ENCODE results near the gene RTEL1. TPM values are rescaled to one million over a fixed set of nuclear protein-coding genes. Genes with fewer than 3 reads are reported as not detected.
A peak's percentile ranks its signal among the peaks of the same experiment; 100 is the strongest.

Gene RTEL1
- total and polyA plus RNA-seq, 3 donors from 2014 or later = 34.2 to 84.6 (median 56.8) TPM

DNA sequence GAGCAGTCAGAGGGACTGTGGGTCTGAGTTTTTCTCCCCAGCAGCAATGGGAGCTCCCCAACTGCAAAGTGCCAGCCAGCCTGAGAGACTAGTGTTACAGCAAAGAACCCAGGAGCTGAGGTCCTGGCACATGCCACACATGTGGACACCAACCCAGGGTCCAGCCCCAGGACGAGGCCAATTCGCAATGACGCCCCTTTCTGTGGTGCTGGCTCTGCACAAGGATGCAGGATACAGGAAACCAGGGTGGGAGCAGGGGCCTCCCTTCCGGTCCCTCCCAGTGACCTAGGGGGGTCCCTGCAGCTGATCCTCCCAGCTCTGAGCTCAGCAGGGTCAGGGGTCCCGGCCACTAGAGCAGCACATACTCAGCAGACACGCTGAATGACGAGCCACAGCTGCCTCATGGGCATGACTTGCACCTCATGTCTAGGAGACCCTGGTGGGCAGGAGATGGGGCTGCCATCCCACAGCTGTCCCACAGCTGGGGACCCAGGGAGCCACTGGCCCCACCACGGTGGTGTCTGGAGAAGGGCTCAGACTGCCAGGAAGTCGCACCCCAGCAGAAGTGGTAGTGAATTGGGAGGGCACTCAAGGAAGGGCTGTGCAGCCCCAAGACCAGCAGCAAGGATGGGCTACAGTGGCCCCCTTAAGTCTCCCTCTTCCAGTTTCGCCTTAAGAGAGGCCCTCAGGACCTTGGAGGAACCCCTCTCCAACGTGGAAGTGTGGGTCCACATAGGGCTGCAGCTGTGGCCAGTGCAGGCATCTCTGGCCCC is 46.0 kb downstream of the RTEL1 start:
- Histone ChIP-seq H3K9me3 (no peaks in the 10 kb centered on the region), H3K27me3 (no peaks in the 10 kb centered on the region), H3K36me3 (ENCODE audit: low read depth, missing control alignments) (no peaks in the 10 kb centered on the region), H3K4me3 (no peak overlapping the region), H3K4me1 (peaks cover 29% of the 10 kb centered on the region), H3K27ac (no peak overlapping the region)
- TF ChIP-seq POLR2A (IDR thresholded peaks at IDR 0.05) = no peak
- TF ChIP-seq, protein P1, sequence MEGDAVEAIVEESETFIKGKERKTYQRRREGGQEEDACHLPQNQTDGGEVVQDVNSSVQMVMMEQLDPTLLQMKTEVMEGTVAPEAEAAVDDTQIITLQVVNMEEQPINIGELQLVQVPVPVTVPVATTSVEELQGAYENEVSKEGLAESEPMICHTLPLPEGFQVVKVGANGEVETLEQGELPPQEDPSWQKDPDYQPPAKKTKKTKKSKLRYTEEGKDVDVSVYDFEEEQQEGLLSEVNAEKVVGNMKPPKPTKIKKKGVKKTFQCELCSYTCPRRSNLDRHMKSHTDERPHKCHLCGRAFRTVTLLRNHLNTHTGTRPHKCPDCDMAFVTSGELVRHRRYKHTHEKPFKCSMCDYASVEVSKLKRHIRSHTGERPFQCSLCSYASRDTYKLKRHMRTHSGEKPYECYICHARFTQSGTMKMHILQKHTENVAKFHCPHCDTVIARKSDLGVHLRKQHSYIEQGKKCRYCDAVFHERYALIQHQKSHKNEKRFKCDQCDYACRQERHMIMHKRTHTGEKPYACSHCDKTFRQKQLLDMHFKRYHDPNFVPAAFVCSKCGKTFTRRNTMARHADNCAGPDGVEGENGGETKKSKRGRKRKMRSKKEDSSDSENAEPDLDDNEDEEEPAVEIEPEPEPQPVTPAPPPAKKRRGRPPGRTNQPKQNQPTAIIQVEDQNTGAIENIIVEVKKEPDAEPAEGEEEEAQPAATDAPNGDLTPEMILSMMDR (IDR thresholded peaks at IDR 0.05) = no peak
- intact Hi-C loops (cut with DNase I; ENCODE audit: low total_unique reads) = no loop called here
- WGBS, 2 donors = 88 to 90% methylated on average over 2 to 10 of the region's 11 CpGs
- DNase-seq = no peak

DNA sequence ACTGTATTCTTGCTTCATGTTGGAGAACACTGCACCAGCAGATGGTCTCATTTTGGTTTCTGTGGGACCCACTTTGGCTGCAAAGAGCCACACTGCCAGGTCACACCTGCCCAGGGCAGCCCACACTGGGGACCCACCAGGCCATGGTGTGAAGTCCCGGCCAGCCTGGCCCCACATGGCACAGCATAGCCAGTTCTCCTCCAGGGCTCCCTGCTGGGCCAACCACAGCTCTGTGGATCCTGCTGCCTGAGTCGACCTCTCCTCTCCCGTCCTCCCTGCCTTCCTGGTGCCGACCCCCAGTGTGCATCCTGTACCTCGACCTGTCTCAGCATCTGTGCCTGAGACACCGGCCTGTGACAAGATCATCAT is 46.6 kb downstream of the RTEL1 start:
- H3K36me3 ChIP-seq (ENCODE audit: low read depth, missing control alignments) = no peaks in the 10 kb centered on the region
- TF ChIP-seq POLR2A (IDR thresholded peaks at IDR 0.05) = no peak
- TF ChIP-seq, protein P1 (IDR thresholded peaks at IDR 0.05) = no peak
- intact Hi-C loops (cut with DNase I; ENCODE audit: low total_unique reads) = no loop called here
- no peak overlapping the region for H3K4me3 ChIP-seq
- peaks cover 28% of the 10 kb centered on the region for H3K4me1 ChIP-seq
- no peak overlapping the region for H3K27ac ChIP-seq
- no peaks in the 10 kb centered on the region for H3K27me3 ChIP-seq
- 75 to 83% methylated on average over 6 of the region's 6 CpGs for WGBS, 2 donors
- H3K9me3 ChIP-seq = no peaks in the 10 kb centered on the region
- no peak for DNase-seq

DNA sequence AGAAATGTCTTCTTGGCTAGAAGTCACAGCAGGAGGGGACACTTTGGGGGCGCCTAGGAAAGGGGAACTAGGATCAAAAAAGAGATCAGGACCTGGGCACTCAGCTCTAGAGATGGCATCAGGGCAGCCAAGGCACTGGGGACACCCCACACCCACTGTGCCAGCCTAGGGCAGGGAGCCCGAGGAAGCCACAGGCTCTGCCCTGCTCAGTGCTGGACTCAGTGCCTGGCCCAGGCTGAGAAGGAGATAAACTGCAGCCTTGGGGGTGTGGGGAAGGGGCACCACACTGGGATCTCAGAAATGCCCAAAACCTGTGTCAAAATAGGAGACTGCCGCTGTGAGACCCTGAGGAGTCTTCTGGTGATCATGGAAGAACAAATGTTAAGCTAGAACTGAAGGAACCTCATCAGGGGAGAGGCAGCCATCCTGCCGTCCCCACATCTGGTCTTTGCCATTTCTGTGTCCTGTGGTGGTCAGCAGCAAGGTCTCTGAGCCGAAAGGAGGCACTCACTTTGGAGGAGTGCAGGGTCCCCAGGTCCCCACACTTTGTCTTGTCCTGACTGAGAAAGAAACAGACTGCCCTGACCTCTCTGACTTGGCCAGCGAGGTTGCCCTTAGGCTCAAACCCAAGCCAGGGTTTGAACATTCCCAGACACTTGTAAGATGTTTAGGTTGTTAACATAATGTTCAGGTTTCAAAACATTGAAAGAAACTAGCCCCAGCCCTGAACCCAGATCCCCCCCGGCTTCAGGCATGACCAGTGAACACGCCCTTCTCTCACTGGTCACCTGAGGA is 47.3 kb downstream of the RTEL1 start:
- no peaks in the 10 kb centered on the region for H3K27me3 ChIP-seq
- no peak for DNase-seq
- no peak for TF ChIP-seq POLR2A (IDR thresholded peaks at IDR 0.05)
- TF ChIP-seq, protein P1 (IDR thresholded peaks at IDR 0.05) = no peak
- H3K36me3 ChIP-seq (ENCODE audit: low read depth, missing control alignments) = no peaks in the 10 kb centered on the region
- H3K27ac ChIP-seq = no peak overlapping the region
- WGBS, 2 donors = 79 to 86% methylated on average over 7 to 8 of the region's 8 CpGs
- intact Hi-C loops (cut with DNase I; ENCODE audit: low total_unique reads) = no loop called here
- H3K4me1 ChIP-seq = peaks cover 30% of the 10 kb centered on the region
- no peak overlapping the region for H3K4me3 ChIP-seq
- no peaks in the 10 kb centered on the region for H3K9me3 ChIP-seq

DNA sequence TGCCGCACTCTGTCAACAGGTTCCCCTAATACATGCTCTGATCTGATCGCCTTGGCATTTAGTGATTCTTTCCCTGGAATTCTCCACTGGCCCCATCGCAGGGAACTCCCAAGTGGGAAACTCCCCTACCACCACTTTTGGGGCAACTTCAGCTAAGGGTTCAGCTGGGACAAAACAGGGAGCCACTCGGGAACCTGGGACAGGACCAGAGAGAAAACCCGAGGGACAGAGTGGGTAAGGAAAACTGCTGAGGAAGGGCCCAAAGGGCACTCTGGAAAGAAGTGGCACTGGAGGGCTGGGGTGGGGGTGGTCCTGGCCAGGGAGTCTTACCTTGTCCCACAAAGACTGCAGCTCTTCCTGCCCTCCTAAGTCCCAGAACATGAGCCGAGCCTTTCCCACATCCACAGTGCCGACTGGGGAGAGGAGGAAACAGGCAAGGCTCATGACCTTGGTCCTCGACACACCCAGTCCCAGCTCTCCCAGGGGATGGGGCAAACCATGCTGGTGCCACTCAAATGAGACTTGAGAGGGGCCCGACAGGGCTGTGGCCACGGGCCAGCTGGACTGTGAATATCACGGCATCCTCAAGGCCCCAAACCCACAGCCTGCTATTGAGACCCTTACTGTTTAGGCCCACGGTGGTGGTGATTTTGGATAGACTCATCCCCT is 48.0 kb downstream of the RTEL1 start:
- Histone ChIP-seq H3K9me3 (no peaks in the 10 kb centered on the region), H3K27ac (peak overlapping the region; percentile 76 to 85), H3K4me1 (peaks cover 25% of the 10 kb centered on the region), H3K36me3 (ENCODE audit: low read depth, missing control alignments) (no peaks in the 10 kb centered on the region), H3K4me3 (no peak overlapping the region), H3K27me3 (no peaks in the 10 kb centered on the region)
- DNase-seq = no peak
- 54 to 60% methylated on average over 11 to 12 of the region's 12 CpGs for WGBS, 2 donors
- intact Hi-C loops (cut with DNase I; ENCODE audit: low total_unique reads) = no loop called here
- TF ChIP-seq, protein P1 (IDR thresholded peaks at IDR 0.05) = no peak
- no peak for TF ChIP-seq POLR2A (IDR thresholded peaks at IDR 0.05)

All from testis (tissue), 3 donors.